Thyroid gland (tissue), 4 donors: ENCODE results near the gene TAF11L7.

Source experiments
- CTCF ChIP-seq, 6 experiments: fragments of 200-600 bp in 3 of 6; fragments of 450-650 bp in 3 of 6; sonication (generic) in 3 of 6; IDR thresholded peaks; one replicate each; pipeline ENCODE4 v1.5.1; 2016 to 2019; ENCODE audit warnings: antibody characterized with exemption in 6 of 6, mild to moderate bottlenecking in 2 of 6, inconsistent platforms in 1 of 6, moderate library complexity in 1 of 6
- POLR2A ChIP-seq, 2 donors: fragments of 450-650 bp; IDR thresholded peaks; one replicate each; pipeline ENCODE4 v1.6.1; 2017; ENCODE audit warnings: antibody characterized with exemption in 2 of 2, mild to moderate bottlenecking in 2 of 2, moderate library complexity in 1 of 2

GRCh38 chr5:17634160-17634559 lies 48.6 kb upstream of the TAF11L7 start, which contains the start of gene TAF11L14:
- TF ChIP-seq CTCF (IDR thresholded peaks at IDR 0.05) (no peak), POLR2A (IDR thresholded peaks at IDR 0.05) (no peak)
